ENCODE data around the gene GPR143.

GRCh38 chrX:9765072-9765736, 443 bp downstream of the GPR143 start:
- TF ChIP-seq TAF1 (conservative IDR thresholded peaks at IDR 0.05) (no peak), SP1 (IDR thresholded peaks at IDR 0.05) (no peak)
- TF ChIP-seq, protein P1, sequence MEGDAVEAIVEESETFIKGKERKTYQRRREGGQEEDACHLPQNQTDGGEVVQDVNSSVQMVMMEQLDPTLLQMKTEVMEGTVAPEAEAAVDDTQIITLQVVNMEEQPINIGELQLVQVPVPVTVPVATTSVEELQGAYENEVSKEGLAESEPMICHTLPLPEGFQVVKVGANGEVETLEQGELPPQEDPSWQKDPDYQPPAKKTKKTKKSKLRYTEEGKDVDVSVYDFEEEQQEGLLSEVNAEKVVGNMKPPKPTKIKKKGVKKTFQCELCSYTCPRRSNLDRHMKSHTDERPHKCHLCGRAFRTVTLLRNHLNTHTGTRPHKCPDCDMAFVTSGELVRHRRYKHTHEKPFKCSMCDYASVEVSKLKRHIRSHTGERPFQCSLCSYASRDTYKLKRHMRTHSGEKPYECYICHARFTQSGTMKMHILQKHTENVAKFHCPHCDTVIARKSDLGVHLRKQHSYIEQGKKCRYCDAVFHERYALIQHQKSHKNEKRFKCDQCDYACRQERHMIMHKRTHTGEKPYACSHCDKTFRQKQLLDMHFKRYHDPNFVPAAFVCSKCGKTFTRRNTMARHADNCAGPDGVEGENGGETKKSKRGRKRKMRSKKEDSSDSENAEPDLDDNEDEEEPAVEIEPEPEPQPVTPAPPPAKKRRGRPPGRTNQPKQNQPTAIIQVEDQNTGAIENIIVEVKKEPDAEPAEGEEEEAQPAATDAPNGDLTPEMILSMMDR (IDR thresholded peaks at IDR 0.05; ENCODE audit: low read depth, low read length, missing input control) = no peak
